GM18520 (cell line): ENCODE results near the gene NDUFAF8.

ENCODE experiments used
- ATAC-seq: cut with Tn5 transposase; IDR thresholded peaks from one replicate; pipeline ENCODE4 v1.9.1; 2021; ENCODE audit not compliant: unreplicated experiment

NDUFAF8 gene

DNA sequence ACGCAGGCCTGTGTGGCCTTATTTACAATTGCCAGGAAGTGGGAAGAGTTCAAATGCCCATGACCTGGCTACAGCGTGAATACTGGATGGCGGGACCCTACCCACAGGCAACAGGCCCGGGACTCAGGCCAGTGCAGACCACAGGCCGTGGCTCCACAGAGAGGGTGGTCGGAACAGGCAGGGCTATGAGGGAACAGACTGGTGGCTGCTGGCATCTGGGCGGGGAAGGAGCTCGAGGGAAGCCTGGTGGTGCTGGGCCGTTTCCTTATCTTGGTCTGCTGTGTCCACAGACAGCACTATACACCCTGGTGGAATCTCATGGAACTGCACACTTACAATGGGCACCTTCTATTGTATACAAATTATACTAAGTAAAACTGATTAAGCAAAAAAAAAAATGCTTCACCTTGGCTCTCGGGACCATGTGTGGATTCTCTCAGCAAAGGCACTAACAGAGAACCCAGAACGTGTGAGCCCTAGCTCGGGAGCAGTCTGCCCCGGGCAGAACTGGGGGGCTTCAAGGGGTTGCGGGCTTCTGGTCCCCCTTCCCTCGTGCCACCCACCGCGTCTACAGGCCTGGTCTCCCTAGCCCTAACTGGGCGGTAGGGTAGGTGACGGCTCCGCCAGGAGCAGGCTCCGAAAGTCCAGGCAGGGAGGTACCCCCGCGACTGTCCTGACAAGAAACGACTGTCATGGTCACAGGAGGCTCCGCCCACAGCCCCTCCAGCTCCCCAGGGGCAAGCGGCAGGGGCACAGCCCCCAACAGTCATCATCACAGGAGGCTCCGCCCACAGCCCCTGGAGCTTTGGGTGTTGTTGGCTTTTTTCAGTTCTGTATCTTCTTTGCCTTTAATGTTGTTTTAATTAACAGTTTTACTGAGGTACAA, 38.2 kb upstream of the NDUFAF8 start:
- ATAC-seq: no peak

GRCh38 chr17:81202318-81202717, 36.8 kb upstream of the NDUFAF8 start:
- no peak for ATAC-seq

GRCh38 chr17:81203136-81203535, 36.0 kb upstream of the NDUFAF8 start:
- no peak for ATAC-seq

DNA sequence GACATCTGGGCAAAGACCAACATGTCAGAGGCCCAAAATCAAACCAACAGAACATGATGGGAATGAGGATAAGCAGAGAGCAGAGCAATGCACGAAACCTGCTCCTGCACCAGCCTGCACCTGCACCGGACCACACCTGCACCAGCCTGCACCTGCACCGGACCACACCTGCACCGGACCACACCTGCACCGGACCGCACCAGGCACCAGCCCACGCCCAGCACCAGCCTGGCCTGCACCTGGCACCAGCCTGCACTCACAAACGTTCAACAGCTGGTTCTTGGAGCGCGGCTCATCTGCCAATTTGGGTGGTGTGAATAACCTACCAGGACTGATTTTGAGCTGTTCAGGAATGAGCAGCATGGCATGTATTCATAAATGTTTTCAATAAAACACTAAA, 34.5 kb upstream of the NDUFAF8 start:
- ATAC-seq: no peak

DNA sequence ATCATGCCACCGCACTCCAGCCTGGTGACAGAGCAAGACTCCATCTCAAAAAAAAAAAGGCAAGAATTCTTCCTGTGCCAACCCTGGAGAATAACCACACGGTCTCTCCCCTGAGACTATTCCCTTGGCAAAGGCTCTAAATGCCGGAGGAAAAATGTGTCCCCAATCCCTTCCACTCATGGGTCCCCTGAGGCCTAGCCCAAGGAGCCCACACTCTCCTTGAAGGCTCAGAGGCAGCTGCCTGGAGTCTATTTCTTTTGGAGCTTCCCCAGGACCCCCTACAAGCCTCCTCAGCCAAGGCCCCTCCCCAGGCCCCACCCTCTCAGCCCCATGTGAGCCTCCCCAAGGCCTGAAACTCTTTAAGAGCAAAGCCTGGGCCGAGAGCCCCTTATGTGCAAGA, 33.0 kb upstream of the NDUFAF8 start:
- no peak for ATAC-seq

GRCh38 chr17:81206657-81207056, 32.5 kb upstream of the NDUFAF8 start:
- ATAC-seq: no peak

DNA sequence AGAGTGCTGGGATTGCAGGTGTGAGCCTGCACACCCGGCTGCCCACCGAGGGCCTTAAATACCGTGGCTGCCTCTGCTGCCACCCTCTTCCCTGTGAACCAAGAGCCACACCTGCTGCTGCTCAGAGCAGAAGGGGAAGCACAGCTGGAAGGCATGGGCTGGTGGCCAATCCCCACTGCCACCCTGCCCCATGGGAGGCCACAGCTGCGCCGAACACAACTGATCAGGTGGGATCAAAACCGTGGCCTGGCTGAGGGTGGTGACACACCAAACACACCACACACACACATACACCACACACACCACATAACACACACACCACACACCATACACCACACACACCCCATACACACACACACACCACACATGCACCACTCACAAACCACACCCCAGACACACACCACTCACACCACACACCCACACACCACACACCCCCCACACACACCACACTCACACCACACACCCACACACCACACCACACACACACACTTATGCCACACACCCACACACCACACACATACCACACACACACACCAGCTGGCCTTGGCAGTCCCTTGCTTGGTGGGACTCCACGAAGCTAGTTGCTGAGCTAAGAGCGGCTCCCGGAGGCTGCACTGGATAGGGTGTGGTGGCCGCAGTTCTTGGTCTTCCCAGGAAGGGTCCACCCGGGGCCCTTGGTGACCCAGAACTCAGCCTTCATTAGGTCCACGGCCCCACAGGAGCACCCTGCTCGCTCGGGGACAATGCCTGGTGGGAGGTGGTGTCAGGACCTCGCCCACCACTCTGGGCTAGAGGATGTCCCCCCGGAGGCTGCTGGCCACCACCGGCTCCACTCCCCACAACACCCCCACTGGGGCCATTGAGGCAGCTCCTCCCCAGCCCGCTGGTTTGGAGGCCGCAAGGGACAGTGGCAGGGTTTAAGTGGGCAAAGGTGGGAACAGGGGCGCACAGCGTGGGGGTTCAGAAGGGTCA, 31.2 kb upstream of the NDUFAF8 start:
- no peak for ATAC-seq

DNA sequence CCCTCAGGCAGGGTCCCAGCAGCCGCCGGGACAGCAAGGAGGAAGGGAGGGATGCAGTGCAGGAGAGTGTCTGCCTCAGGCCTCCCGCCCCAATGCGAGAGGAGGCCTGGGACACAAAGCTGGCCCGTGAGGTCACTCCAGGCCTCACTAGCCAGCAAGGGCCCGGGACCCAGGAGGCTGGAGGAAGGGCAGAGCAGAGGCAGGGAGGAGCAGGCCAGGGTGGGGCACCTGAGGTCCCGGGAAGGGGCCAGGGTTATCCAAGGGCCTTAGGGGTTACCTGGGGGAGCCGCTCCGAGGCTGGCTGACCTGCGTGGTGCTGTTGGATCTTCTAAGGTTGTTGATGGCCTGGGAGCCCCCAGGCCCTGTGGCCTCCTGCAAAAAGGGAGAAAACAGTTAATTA, 30.5 kb upstream of the NDUFAF8 start:
- no peak for ATAC-seq

DNA sequence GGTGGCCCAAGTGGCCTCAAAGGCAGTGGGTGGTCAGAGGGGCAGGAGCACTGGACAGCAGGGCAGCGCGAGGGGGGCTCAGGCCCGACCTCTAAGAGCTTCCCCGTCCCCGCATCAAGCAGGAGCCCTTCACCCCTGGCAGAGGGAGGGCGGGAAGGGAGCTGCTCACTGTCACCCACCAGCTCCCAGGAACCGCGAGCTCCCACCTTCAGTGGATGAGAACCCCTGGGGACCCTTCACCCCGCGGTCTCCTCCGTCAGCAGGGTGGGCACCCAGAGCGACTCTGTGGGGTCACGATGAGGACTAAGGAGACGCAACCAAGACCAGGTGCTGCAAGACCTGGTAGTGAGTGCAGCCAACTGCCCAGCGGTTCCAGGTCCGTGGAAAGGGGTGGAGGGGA, 30.0 kb upstream of the NDUFAF8 start:
- ATAC-seq: no peak

- ATAC-seq: no peak
These were observed 28.7 kb upstream of the NDUFAF8 start for GRCh38 chr17:81210466-81210865.

DNA sequence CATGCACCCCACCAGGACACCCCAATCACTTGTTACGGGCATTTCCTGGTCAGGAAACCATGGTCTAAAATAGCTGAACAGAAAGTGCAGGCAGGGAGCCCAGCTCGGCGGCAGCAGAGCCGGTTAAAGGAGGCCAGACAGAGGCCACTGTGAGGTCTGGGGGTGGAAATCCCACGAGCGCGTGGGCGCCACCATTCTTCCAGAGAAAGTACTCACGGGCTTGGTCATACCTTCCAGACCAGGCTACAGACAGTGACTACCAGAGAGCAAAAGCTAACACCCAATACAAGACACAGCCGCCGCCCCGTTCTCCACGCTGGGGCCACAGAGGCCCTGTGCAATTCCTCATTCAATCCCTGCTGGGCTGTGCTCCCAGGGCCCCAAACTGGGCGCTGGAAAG, 28.2 kb upstream of the NDUFAF8 start:
- no peak for ATAC-seq

DNA sequence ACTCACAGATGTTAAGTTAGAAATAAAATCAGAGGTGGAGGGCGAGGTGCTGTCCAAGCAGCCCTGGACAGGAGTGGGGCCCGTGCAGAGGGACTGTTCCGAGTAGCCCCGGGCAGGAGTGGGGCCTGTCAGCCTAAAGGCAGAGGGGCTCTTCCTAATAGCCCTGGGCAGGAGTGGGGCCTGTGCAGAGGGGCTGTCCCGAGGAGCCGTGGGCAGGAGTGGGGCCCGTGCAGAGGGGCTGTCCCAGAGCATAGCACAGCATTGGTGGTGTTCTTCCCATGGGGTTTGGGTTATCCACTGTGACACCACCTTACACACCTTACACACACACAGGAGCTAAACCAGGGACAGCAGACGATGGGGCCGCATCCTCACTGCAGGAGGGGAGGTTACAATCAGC, 26.8 kb upstream of the NDUFAF8 start:
- no peak for ATAC-seq

GRCh38 chr17:81213978-81214377, 25.1 kb upstream of the NDUFAF8 start:
- ATAC-seq: no peak

DNA sequence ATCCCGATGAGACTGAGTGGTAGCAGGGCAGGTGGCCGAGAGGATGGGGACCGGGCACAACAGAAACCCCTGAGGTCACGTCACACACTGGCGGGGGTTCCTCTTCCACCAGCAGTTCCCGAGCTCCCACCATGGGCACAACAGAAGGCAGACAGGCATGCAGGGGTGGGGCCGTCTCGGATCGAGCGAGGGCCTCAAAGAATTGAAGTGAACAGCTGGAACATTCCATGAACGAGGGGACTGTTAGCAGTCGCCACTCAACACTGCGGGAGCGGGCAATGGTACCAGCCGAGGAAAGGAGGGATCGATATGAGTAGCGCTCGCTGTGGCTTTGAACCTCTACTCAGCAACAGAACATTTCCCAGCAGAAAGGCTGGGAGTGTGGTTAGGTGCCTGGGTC, 21.6 kb upstream of the NDUFAF8 start:
- no peak for ATAC-seq

DNA sequence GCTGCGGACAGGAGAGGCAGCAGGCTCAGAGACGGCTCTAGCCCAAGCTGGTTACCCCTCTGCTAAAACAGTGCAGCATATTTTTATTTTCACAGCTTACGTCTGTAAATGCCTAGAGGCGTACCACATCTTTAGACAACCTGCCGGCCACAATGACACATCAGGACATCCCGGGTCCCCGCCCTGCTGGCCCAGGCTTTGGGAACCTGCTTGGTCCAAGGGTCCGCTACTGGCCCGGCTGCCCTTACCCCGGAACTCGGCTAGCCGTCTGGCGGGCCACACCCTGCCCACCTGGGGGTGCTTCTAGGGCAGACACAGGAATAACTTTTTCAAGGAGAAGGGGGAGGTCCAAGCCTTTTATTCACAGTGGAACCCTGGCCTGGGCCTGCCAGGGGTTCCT, 20.7 kb upstream of the NDUFAF8 start:
- ATAC-seq: no peak

DNA sequence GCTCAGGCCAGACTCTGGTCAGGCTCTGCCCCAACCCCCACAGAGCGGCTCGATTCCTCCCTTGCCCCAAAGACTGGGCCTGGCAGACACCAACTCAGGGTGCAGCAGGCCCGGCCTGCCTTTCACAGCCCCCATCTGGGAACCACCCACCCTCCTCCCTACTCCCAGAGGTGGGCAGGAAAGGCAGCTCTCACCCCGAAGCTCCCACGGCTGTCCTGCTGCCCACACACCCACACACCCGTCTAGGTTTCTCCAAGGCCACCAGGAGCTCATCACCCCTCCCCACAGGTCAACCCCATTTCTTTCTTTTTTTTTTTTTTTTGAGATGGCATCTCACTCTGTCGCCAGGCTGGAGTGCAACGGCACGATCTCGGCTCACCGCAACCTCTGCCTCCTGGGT, 20.1 kb upstream of the NDUFAF8 start:
- no peak for ATAC-seq

- no peak for ATAC-seq
These were observed 19.5 kb upstream of the NDUFAF8 start for GRCh38 chr17:81219476-81220180.

DNA sequence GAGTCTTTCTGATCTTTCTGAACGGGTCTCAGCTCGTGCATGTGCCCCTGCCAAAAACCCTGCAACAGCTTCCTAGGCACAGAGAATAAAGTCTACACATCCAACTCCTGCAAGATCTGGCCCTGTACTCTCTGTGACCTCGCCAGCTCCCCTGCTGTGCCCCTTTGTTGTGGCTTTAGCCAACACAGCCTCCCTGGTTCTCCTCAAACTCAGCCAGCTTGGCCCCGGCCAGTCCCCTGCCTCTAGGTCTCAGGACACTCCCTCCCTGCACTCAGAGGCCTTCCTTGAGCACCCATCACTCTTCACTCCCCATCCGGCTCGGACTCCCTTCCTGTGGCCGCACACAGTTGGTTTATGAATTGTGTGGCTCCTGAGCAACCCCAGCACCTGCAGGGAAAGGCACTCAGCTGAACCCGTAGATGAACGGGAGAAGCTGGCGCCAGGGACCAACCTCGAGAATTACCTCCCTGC, 17.7 kb upstream of the NDUFAF8 start:
- ATAC-seq: no peak

GRCh38 chr17:81221842-81222619, 17.1 kb upstream of the NDUFAF8 start:
- ATAC-seq: no peak

- no peak for ATAC-seq
These were observed 16.6 kb upstream of the NDUFAF8 start for GRCh38 chr17:81222620-81222905.
